Measurements from ENCODE around the gene CHI3L1.

GRCh38 chr1:203137324-203137723 lies 49.2 kb downstream of the CHI3L1 start:
- TF ChIP-seq, protein P1, sequence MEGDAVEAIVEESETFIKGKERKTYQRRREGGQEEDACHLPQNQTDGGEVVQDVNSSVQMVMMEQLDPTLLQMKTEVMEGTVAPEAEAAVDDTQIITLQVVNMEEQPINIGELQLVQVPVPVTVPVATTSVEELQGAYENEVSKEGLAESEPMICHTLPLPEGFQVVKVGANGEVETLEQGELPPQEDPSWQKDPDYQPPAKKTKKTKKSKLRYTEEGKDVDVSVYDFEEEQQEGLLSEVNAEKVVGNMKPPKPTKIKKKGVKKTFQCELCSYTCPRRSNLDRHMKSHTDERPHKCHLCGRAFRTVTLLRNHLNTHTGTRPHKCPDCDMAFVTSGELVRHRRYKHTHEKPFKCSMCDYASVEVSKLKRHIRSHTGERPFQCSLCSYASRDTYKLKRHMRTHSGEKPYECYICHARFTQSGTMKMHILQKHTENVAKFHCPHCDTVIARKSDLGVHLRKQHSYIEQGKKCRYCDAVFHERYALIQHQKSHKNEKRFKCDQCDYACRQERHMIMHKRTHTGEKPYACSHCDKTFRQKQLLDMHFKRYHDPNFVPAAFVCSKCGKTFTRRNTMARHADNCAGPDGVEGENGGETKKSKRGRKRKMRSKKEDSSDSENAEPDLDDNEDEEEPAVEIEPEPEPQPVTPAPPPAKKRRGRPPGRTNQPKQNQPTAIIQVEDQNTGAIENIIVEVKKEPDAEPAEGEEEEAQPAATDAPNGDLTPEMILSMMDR (IDR thresholded peaks at IDR 0.05): no peak
- TF ChIP-seq POLR2A (IDR thresholded peaks at IDR 0.05): no peak
